Amniotic stem cell (primary cell): ENCODE results near the gene JMJD7.

Experiments used
- DNase-seq: peaks from one replicate; lab custom pipeline; 2025; lab: John Stamatoyannopoulos, UW

The JMJD7 gene

GRCh38 chr15:41847206-41847605 is 19.3 kb downstream of the JMJD7 start:
- DNase-seq: no peak

- no peak for DNase-seq
These were observed 20.1 kb downstream of the JMJD7 start for GRCh38 chr15:41847981-41848380.

GRCh38 chr15:41848631-41849030 is 20.7 kb downstream of the JMJD7 start:
- DNase-seq: no peak

GRCh38 chr15:41849204-41849603 is 21.3 kb downstream of the JMJD7 start:
- DNase-seq: no peak

- no peak for DNase-seq
These were observed 22.0 kb downstream of the JMJD7 start for GRCh38 chr15:41849861-41850260.

GRCh38 chr15:41850482-41851166 is 22.7 kb downstream of the JMJD7 start:
- no peak for DNase-seq

- no peak for DNase-seq
These were observed 23.3 kb downstream of the JMJD7 start for GRCh38 chr15:41851167-41851523.

- DNase-seq: no peak
These were observed 24.0 kb downstream of the JMJD7 start for GRCh38 chr15:41851755-41852370.

GRCh38 chr15:41852736-41853590 is 25.1 kb downstream of the JMJD7 start:
- no peak for DNase-seq

- no peak for DNase-seq
These were observed 25.9 kb downstream of the JMJD7 start for GRCh38 chr15:41853831-41854230.

- no peak for DNase-seq
These were observed 26.6 kb downstream of the JMJD7 start for GRCh38 chr15:41854443-41854842.

- no peak for DNase-seq
These were observed 27.5 kb downstream of the JMJD7 start for GRCh38 chr15:41855261-41855961.

GRCh38 chr15:41856262-41856661 is 28.4 kb downstream of the JMJD7 start:
- no peak for DNase-seq

GRCh38 chr15:41856716-41857115 is 28.8 kb downstream of the JMJD7 start:
- DNase-seq: no peak

GRCh38 chr15:41857316-41857715 is 29.4 kb downstream of the JMJD7 start:
- no peak for DNase-seq

- DNase-seq: no peak
These were observed 30.9 kb downstream of the JMJD7 start for GRCh38 chr15:41858756-41859155.

GRCh38 chr15:41860049-41860828 is 32.3 kb downstream of the JMJD7 start:
- no peak for DNase-seq

GRCh38 chr15:41861736-41862356 is 34.0 kb downstream of the JMJD7 start:
- DNase-seq: no peak

- no peak for DNase-seq
These were observed 34.7 kb downstream of the JMJD7 start for GRCh38 chr15:41862515-41863116.

- DNase-seq: no peak
These were observed 37.7 kb downstream of the JMJD7 start for GRCh38 chr15:41865490-41866055.
